D721Med (cell line): ENCODE results near the gene RAD51D.

ENCODE experiments used
- DNase-seq: peaks from one replicate; pipeline ENCODE4 v3.0.0; 2011; ENCODE audit warnings: low spot score; ENCODE audit not compliant: insufficient read length
- FAIRE-seq: peaks from 2 replicates; lab custom pipeline; 2011; peaks lifted over from hg19 to GRCh38; lab: Jason Lieb, UNC
- TF ChIP-seq, protein P1 (sequence below): IDR thresholded peaks from 2 replicates; pipeline ENCODE4 v1.5.1; 2012; ENCODE audit warnings: mild to moderate bottlenecking, control low read depth; ENCODE audit not compliant: insufficient read depth; ENCODE audit errors: missing control alignments

Gene RAD51D

DNA sequence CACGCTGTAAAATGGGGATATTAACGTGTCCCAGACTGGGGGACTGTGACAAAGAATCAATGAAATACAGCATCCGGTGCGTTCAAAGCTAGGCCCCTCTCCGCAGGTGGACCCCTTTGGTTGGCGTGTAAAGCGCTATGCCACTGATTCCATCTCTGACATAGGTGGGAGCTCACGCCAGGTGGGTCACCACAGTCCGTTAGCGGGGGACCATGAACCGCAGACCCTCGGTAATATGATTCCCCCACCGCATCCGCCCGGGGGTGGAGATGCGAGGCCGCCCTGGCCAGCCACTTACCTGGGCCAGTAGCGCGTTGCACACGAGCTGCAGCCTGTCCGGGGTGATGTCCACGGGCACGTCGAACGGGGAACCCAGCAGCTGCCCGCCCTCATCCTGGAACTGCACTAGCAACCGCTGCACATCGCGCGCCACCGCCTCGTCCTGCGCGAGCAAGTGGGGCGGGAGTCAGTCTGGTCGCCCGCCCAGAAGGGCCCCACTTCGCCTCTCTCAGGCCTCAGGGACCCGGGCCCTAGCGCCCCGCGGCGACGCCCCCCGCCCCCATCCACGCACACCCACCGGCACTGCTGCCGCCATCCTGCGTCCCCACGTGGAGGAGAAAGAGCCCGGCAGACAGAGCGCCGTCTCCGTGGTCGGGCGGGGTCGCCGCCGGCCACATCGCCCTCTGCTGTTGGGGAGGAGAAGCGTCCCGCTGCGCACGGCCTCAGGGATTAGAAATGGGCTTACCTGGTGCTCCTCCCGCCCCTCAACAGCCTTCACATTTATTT, 22.2 kb upstream of the RAD51D start, which contains the start of gene NLE1:
Gene NLE1 (minus strand): TSS at position 623 of the 786 bp plus-strand sequence. CDS start 28 bp downstream, at position 595.
- peak; percentile 67 for DNase-seq
- FAIRE-seq: no peak

DNA sequence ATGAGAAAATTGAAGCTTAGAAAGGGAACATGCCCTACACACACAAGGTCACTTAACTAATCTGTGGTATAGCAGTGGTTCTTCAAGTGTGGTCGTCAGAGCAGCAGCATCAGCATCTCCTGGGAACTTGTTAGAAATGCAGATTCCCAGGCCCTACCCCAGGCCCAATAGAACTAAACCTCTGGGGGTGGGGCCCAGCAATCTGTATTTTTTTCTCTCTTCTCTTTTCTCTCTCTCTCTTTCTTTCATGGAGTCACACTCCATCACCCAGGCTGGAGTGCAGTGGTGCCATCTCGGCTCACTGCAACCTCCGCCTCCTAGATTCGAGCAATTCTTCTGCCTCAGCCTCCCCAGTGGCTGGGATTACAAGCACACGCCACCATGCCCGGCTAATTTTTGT, 18.6 kb upstream of the RAD51D start:
- DNase-seq (no peak), FAIRE-seq (no peak)
- TF ChIP-seq, protein P1, sequence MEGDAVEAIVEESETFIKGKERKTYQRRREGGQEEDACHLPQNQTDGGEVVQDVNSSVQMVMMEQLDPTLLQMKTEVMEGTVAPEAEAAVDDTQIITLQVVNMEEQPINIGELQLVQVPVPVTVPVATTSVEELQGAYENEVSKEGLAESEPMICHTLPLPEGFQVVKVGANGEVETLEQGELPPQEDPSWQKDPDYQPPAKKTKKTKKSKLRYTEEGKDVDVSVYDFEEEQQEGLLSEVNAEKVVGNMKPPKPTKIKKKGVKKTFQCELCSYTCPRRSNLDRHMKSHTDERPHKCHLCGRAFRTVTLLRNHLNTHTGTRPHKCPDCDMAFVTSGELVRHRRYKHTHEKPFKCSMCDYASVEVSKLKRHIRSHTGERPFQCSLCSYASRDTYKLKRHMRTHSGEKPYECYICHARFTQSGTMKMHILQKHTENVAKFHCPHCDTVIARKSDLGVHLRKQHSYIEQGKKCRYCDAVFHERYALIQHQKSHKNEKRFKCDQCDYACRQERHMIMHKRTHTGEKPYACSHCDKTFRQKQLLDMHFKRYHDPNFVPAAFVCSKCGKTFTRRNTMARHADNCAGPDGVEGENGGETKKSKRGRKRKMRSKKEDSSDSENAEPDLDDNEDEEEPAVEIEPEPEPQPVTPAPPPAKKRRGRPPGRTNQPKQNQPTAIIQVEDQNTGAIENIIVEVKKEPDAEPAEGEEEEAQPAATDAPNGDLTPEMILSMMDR: no peak

More for the DNA sequence above, 22.2 kb upstream of the RAD51D start, which contains the start of gene NLE1:
- TF ChIP-seq, protein P1: peak; percentile 87

DNA sequence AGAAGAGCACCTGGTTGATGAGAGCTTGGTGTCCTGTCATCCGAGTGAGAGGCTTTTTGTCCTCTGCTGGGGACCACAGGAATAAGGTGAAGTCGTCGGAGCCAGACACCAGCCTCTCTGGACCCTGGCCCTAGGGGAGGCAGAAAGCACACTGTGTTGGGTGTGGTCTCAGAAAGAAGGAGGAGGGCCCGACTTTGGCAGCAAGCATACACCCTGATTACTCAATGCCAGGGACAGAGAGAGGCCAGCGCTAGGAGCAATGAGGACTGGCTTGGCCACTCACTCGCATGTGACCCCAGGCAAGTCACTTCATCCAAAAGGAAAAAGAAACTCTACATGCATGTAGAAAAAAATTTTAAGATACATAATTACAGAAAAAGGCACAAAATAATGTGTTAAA, 15.7 kb upstream of the RAD51D start:
- TF ChIP-seq, protein P1: no peak
- DNase-seq (no peak), FAIRE-seq (no peak)

DNA sequence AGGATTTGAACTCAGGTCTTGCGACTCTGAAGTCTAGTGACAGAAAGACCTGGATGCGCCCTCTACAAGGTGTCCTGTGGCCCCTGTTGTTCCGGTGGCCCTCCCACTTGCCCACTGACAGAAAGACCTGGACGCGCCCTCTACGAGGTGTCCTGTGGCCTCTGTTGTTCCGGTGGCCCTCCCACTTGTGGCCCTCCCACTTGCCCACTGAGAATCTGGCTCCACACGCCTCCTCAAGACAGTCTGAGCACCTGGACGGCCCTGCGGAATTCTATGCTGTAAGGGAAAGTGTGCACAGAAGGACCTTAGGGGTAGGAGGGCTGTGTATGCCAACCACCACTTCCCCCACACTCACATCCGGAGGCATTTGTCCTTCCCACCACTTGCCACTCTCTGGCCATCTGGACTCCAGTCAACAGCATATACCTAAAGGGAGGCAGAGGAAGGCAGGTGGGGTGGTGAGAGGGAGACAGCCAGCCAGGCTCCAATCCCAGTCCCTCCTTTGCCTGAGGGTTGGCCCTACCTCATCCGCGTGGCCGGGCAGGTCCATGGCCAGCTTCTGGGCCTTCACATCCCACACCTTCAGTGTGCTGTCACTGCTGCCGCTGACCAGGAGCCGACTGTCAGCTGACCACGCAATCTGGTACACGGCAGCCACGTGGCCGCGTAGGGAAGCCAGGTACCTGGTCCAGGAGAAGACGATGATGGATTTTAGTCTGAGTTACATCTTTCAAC, 13.3 kb upstream of the RAD51D start:
- TF ChIP-seq, protein P1: no peak
- FAIRE-seq (no peak), DNase-seq (no peak)

DNA sequence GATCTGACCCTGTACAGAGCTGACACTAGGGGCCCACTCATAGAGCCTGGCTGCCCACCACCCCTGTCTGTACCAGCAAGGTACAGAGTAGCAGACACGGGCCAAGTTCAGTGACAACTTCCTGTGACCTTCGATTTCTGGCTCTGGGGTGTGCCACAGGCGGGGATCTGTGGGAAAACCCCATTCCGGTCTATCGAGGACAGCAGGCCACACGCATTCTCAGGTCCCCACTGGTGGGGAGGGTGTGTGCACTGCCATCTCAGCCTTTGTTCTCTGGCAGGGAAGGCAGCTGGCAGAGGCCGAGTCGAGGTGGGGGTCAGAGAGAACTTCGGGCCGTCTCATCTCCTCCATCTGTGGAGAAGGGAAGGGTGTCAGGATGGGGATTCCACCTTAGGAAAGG, 12.4 kb upstream of the RAD51D start:
- DNase-seq: no peak
- TF ChIP-seq, protein P1: no peak
- FAIRE-seq: no peak

DNA sequence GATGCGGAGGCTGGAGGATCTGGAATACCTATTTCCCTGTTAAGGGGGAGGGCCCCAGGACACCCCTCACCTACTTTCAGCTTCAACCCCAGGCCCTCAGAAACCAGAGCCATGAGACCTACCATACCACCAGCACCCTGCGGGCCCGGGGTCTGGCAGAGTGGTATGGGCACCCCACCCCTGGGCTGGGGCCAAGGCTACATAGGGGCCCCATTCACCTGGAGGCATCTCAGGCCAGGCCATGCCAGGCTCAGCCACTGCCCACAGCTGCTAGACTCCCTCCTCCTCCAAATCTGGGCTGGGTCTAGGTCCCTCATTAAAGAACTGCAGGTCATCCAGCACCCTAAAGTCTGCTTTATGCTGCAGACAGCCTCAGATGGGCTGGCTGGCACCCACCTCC, 10.7 kb upstream of the RAD51D start:
- DNase-seq (no peak), FAIRE-seq (no peak)
- TF ChIP-seq, protein P1: no peak

DNA sequence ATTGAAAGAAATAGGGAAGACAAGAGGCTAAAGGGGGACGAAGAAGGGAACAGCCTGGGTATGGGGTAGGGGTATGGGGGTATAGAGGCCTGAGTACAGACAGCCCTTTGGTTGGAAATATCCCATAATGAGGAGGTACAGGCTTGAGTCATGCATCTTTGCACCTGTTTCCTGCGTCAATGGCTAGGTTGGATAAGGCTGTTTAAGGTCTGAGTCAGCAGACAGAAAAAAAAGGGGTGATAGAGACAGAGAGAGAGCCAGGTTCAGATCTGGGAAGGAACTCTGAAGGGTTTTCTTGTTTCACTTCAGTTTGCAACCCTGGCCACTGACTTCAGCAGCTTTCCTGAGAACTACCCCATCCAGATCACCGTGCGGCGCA, 10.3 kb upstream of the RAD51D start:
- FAIRE-seq: no peak
- no peak for DNase-seq
- TF ChIP-seq, protein P1: no peak
